Measurements from ENCODE around the gene ANKRD52. TPM values are rescaled to one million over a fixed set of nuclear protein-coding genes. Genes with fewer than 3 reads are reported as not detected.
A peak's percentile ranks its signal among the peaks of the same experiment; 100 is the strongest.

The ANKRD52 gene
- total RNA-seq, 1 experiment from 2014 or later: 67.5 TPM

- peak overlapping the region; percentile 85 for H3K27ac ChIP-seq (ENCODE audit: low read length)
Measured at GRCh38 chr12:56257491-56258067, 605 bp downstream of the ANKRD52 start.

GRCh38 chr12:56257071-56257470, 1.1 kb downstream of the ANKRD52 start:
- POLR2A ChIA-PET: no interaction called here
- no peaks in the 10 kb centered on the region for H3K27me3 ChIP-seq (ENCODE audit: control insufficient read depth, insufficient read depth, low read length)
- H3K27ac ChIP-seq (ENCODE audit: low read length): peak overlapping the region; percentile 85
- H3K36me3 ChIP-seq (ENCODE audit: control insufficient read depth, insufficient read depth, low read length): peaks cover 15% of the 10 kb centered on the region
- in situ Hi-C loops (cut with HindIII; ENCODE audit: low pct_unique_long_range_greater_than_20kb, low sequenced_read_pairs): no loop called here
- TF ChIP-seq POLR2AphosphoS5 (IDR thresholded peaks at IDR 0.05; ENCODE audit: low read depth, low read length): no peak
- TF ChIP-seq TCF7L2 (IDR thresholded peaks at IDR 0.05; ENCODE audit: low read depth, low read length): no peak
- TF ChIP-seq REST (IDR thresholded peaks at IDR 0.05; ENCODE audit: insufficient read depth in 1 of 2, low read depth in 2 of 2, low read length in 1 of 2): no peak
- no peak for TF ChIP-seq CTCF (IDR thresholded peaks at IDR 0.05)
- TF ChIP-seq SIN3A (IDR thresholded peaks at IDR 0.05; ENCODE audit: borderline replicate concordance, insufficient read depth, low read depth, low read length): no peak
- no peaks in the 10 kb centered on the region for H3K9me3 ChIP-seq (ENCODE audit: control insufficient read depth, insufficient read depth, low read depth, low read length)
- peak overlapping the region; percentile 72 to 87 for H3K4me3 ChIP-seq (ENCODE audit: low read depth in 2 of 2, low read length in 2 of 2)
- H3K4me1 ChIP-seq (ENCODE audit: control insufficient read depth, insufficient read depth, low read length): peaks cover 10% of the 10 kb centered on the region
- DNase-seq (ENCODE audit: low read depth, low spot score) (no peak), ATAC-seq (no peak)
- CTCF ChIA-PET: no interaction called here
- intact Hi-C loops (cut with micrococcal nuclease; ENCODE audit: unreplicated experiment): no loop called here
- no TSS peak for BruUV-seq (replicated peaks)

More at GRCh38 chr12:56257491-56258067, 605 bp downstream of the ANKRD52 start:
- Histone ChIP-seq H3K36me3 (ENCODE audit: control insufficient read depth, insufficient read depth, low read length) (peaks cover 14% of the 10 kb centered on the region), H3K4me3 (ENCODE audit: low read depth in 2 of 2, low read length in 2 of 2) (peak overlapping the region; percentile 72 to 87), H3K9me3 (ENCODE audit: control insufficient read depth, insufficient read depth, low read depth, low read length) (no peaks in the 10 kb centered on the region), H3K27me3 (ENCODE audit: control insufficient read depth, insufficient read depth, low read length) (no peaks in the 10 kb centered on the region), H3K4me1 (ENCODE audit: control insufficient read depth, insufficient read depth, low read length) (peaks cover 10% of the 10 kb centered on the region)
- intact Hi-C loops (cut with micrococcal nuclease; ENCODE audit: unreplicated experiment) (no loop called here), in situ Hi-C loops (cut with HindIII; ENCODE audit: low pct_unique_long_range_greater_than_20kb, low sequenced_read_pairs) (no loop called here)
- TF ChIP-seq SIN3A (IDR thresholded peaks at IDR 0.05; ENCODE audit: borderline replicate concordance, insufficient read depth, low read depth, low read length) (no peak), CTCF (IDR thresholded peaks at IDR 0.05) (no peak), REST (IDR thresholded peaks at IDR 0.05; ENCODE audit: insufficient read depth in 1 of 2, low read depth in 2 of 2, low read length in 1 of 2) (no peak), POLR2AphosphoS5 (IDR thresholded peaks at IDR 0.05; ENCODE audit: low read depth, low read length) (no peak), TCF7L2 (IDR thresholded peaks at IDR 0.05; ENCODE audit: low read depth, low read length) (no peak)
- ATAC-seq (peak; percentile 58), DNase-seq (ENCODE audit: low read depth, low spot score) (no peak)
- ChIA-PET CTCF (interaction anchor here (0.6 kb wide), 3 partner anchors 9 to 306 kb away, joined by 3 read pairs; partner anchors contain the start of gene RNF41), POLR2A (no interaction called here)
- no TSS peak for BruUV-seq (replicated peaks)
